Hypothalamus (tissue), 51 donors: Measurements from ENCODE around the gene SARDH.
"Not testable (repeated sequence)": the region's sequence is repeated elsewhere in the genome, so short reads cannot be mapped to it uniquely, and the experiment has no call there.

Source experiments
- DNase-seq, 51 donors: peaks; one replicate each; lab custom pipeline; 2025; lab: John Stamatoyannopoulos, UW

The SARDH gene

DNA sequence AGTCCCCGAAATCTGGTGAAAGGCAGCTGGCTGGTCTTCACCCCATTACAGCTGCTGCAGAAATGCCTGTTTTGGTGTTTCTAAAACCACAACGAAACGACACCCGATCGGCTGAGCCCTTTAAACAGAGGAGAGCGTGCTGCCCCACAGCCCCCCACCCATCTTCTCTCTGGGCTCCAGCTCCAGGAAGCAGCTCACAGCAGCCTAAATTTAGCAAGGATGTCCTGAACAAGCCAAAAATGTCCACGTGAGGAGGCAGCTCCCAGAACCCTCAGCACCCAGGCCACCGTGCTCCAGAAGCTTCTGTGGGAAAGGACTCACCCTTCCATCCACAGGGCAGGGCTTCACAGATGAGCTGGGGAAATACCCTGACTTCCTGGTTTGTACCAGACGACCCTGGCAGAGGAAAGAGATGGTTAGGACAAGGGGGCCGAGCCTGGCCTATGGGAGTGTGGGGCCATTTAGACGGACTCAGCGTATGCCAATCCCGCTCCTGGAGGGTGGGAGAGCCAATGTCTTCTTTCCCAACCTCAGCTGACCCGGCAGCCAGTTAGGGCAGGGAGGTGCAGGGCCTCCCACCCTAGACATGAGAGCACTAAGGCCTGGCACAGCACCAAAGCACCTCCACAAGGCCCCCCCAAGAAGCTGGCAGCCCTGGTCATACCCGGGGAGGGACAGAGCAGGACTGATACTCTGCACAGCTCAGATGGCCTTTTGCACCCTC, 39.1 kb upstream of the SARDH start:
- DNase-seq, result no peak

DNA sequence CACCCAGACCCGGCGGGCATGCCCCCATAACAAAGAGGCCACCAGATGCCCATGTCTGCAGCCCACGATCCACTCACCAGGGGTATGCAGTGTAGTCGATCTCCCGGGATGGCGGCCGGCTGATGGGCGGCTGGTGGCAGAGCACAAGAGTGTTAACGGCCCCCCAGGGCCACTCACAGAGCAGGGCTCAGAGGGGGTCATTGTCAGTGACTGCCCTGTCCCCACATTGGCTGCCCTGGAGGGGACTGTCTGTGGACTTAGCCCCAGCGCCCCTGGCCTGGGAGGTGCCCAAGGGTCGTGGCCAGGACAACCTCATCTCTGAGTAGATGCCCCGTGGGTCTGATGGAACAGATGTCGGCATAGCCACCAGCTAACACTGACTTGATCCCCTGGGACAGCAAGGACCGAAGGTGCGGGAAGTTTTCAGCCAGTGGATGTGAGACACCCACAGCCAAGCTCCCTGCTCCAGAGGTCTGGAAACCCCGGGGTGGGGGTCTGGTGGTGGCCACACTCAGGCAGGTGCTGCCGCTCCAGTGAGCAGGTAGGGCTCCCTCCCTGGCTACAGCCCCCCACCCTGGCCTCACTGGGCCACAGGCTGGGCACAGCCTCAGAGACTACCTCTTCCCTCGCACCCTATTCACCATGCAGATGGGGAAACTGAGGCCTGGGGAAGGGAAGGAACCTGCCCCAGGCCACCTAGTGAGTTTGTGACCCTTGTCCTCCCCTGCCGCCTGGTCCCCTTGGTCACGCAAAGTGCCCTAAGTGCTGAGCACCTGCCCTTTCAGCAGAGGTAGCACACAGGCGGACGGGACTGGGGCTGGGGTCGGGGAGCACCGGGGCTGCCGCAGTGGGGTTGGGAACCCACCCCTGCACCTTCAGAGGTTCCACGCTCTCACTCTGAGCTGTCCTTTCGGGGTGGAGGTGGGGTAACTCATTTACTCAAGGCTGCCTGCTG, 38.1 kb upstream of the SARDH start:
- no peak for DNase-seq

DNA sequence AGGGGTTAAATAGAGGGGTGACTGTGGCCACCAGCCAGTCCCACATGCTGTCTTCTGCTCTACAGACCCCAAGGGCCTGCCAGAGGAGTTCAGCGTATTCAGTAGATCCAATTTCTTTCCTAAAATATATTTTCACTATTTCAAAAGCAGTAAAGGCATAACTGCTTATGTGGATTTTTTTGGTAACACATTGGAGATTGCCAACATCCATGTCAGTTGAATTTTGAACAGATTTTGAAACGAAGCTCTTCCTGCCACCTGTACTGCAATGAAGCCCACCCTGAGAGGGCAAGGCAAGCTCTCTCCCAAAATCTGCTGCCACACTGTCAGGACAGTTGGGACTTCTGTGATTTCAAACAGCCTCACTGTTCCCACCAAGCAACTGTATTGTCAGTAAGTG, 37.1 kb upstream of the SARDH start:
- DNase-seq, result no peak

DNA sequence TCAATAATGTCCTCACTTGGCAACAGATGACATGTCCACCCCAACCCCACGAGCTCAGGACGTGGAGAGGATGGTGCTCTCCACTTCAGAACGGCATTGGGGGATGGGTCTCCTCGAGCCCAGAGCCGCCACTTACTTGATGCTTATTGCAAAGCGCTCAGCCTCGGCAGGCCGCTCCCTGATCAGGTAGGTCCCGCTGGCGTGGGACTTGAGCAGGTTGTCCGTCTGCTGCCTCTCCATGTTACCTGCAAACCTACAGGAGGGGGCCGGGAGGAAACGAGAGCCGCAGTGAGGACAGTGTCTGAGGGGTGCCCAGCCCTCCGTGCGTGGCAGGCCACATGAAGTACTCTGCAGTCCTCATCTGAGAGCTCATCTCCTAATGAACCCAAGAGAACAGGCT, 36.6 kb upstream of the SARDH start:
- DNase-seq, result no peak

DNA sequence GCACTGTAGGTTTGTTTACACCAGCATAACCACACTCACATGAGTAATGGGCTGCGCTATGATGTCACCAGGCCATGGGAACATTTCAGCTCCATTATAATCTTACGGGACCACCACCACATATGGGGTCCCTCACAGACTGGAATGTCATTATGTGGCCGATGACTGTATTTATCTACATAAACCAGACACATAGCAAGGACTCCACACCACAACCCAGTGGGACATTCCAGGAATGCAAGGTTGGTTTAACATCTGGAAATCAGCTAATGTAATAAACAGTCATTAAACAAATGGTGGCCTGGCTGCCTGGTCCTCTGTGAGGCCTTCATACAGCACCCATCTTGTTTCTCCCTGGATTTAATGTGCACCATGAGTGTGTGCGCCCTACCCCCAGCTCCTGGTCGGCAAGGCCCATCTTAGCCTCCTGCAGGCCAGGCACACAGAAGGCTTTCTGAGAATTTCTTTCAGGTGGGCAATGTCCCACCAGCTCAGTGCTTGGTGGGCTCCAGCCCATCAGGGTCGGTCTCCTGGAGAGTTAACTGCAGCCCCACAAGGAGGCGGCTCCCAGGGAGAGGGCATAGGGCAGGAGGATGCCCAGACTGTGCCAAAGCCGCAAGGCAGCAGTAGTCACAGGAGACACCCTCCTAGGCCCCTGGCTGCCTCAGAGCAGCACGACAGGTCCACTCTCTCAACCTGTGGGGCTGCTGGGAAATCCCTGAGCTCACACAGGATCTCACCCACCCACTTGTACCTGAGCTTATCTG, 35.9 kb upstream of the SARDH start:
- DNase-seq, result no peak

DNA sequence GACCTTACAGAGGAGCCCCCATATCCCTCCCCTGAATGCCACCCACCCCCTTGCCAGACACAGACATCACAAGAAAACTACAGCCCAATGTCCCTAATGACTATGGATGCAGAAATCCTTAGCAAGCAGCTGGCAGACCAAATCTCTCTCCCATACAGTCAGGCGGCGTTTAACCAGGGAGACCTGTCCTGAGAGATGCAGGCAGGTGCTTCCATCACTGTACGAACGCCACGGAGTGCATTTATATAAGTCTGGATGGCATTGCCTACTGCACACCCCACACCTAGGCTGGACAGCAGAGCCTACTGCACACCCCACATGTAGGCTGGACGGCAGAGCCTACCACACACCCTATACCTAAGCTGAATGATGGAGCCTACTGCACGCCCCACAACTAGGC, 34.4 kb upstream of the SARDH start:
- DNase-seq, result no peak

DNA sequence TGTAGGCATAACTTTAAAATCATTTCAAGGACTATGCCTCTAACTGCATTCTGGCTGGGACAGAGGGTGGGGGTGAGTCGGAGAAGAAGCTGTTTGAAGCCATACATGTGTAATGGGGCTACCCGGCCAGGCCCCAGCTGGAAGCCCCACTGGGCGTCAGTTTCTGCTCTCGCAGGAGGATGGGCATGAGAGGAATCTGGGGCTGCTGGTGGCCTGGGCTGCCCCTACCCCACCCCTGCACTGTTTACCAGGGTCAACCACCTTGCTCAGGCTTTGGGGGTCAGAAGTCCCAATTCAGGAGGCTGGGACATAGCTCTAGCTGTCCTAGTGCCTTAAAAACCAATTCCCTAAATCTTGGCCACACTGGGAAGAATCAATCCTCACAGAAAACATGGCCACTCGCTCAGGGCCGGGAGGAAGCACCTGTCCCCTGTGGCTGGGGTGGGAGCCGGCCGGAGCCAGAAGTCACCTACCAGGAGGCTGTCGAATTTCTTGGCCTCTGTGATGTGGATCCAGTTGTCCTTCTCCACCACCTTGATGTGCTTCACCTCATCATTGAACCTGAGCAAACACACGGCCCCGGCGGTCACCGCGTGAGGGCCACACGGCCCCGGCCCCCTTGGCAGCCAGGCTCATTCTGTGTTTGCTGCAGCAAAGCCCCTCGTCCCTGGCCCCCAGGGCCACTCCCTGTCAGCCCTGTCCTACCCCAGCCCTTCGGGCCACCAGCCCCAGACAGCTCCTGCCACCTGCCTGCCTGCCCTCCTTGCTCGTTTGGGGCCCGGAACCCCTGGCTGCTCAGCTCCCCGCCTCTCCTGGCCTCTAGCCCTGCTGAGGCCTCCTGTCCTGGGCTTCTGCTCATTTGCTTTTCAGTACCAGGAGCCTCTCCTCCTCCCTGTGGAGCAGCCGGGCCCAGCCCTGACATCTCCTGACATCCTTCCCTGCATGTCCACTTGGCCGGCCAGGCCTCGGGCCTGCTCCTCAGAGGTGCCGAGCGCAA, 33.6 kb upstream of the SARDH start:
- DNase-seq, result no peak

DNA sequence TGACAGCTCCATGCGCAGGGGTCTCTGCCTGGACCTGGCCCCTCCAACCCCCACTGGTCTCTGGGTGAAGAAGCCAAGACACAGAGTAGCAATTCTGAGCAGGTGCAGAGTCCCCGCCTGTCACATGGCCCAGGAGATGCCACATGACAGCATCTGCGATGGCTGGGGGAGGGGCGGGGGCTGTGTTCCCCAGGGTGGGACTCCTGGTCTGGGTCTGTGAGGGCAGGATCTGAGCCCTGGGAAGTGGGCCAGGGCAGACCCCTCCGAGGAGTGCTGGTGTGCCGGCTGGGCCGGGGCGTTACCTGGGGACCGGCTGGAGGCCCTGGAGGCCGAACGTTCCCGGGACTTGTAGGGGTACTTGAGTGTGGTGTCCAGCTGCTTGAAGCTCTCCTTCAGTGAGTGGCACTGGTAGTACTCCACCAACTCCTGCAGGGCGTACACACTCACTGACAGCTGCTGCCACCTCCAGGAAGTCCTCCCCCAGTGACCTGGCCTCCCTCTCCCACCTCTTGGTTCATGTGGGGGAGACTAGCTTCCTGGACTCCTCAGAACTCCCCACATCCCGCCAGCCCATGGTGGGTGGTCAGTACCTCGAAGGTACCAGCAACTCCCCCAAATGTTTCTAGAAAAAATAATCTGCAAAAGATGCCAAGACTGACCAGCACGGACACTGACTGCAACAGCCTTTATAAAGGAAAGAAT, 32.1 kb upstream of the SARDH start:
- no peak for DNase-seq

DNA sequence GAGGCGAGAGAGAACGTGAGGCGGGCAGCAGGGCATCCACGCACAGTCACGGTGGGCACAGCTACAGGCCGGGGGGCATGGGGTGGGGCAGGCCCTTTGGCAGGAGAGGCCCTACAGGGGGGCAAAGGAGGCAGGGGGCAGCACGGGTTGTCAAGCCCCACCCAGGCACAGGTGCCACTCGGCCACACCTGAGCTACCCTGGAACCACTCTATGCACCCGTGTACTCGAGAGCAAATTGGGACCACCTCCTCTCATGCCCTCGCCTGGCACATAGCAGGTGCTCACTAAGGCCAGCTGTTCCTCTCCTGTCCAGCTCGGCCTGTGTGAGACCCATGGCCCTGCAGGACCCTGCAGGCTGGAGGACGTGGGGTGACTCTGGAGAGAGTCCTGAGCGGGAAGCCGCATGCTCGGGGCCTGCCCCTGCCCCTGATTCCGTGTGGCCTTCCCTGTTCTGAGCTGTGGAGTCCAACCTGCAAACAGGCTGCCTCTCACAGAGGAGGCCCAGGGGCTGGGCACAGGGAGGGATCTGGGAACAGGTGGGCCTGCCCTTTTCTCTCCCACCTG, 31.4 kb upstream of the SARDH start:
- DNase-seq, result no peak

DNA sequence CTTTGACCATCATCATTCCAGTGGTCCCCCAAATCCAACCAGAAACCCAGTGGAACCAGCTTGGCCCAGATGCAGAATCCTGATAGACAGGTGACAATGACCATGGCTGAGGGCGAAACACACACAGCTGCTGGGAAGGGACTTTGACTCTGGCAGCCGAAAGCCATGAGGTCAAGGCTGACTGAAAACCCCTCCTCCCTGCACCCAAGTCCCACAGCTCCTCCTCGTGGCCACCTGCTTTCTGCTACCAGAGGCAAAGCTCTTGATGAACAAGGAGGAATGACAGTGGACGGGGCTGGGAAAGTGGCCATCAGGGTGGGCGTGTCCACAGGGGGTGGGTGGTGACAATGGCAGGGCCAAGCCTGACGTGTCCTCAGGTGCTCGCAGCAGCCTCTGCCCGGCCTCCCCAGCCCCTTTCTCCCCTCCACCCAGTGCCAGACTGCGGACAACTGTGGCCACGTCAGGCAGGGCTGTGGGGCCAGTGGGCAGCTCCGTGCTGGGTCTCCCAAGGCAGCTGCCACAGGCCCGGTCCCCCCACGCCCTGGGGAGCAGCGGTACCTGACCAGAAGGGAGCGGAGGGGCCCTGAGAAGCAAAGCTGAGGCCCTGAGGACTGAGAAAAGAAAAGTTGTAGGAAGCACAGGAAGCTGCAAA, 30.8 kb upstream of the SARDH start:
- no peak for DNase-seq

DNA sequence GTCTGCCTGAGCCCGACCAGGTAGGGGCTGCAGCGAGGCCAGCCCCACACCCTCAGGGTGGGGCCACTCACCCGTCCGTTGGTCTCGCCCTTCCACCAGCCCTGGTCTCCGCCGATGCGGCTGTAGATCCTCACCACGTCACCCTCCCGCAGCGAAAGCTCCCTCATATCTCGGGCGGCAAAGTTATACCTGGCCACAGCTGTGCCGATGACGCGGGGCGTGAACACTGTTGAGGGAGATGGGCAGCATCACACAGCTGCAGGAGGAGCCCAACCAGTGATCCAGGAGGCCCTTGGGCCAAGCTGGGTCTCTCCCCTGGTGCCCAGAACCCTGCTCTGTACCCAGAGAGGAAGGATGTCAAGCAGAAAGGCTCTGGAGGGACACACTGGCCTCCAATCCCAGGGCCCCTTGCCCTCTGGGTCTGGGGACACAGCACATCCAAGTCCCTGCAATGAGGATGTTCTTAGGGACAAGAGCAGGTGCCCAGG, 30.3 kb upstream of the SARDH start:
- DNase-seq, result no peak

DNA sequence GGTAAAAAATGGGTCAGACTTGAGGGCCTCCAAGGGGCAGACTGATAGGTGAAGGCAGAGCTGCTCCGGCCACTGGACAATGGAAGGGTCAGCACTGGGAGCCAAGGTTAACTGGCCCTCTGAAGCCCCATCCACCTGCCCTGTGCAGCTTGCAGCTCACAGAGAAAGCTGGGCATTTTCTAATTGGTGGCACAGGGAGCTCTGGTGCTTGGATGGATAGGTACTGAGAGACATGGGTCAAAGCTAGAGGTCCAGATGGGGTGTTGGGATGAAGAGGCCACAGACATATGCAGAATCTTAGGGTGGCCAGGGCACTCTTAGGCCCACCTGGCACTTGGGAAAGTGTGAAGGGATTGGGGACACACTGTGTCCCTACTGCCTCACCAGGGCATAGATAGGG, 29.5 kb upstream of the SARDH start:
- no peak for DNase-seq

DNA sequence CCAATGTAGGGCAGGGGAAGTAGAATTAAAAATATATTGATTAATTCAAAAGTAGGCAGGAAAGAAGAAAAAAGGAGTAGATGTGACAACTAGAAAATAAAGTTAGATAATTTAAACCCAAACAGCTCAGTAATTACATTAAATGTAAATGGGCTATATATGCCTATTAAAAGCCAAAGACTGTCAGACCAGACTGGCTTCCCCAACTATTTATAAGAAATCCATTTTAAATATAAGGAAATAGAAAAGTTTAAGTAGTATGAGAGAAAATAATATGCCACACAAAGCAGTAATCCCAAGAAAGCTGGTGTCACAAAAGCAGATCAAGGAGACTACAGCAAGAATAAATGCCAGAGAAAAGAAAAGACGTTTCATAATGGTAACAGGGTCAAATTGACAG, 28.9 kb upstream of the SARDH start:
- no peak for DNase-seq

DNA sequence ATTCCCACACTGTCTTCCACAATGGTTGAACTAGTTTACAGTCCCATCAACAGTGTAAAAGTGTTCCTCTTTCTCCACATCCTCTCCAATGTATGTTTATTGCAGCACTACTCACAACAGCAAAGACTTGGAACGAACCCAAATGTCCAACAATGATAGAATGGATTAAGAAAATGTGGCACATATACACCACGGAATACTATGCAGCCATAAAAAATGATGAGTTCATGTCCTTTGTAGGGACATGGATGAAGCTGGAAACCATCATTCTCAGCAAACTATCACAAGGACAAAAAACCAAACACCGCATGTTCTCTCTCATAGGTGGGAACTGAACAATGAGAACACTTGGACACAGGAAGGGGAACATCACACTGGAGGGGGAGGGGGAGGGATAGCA, 28.1 kb upstream of the SARDH start:
- not testable (repeated sequence) for DNase-seq

DNA sequence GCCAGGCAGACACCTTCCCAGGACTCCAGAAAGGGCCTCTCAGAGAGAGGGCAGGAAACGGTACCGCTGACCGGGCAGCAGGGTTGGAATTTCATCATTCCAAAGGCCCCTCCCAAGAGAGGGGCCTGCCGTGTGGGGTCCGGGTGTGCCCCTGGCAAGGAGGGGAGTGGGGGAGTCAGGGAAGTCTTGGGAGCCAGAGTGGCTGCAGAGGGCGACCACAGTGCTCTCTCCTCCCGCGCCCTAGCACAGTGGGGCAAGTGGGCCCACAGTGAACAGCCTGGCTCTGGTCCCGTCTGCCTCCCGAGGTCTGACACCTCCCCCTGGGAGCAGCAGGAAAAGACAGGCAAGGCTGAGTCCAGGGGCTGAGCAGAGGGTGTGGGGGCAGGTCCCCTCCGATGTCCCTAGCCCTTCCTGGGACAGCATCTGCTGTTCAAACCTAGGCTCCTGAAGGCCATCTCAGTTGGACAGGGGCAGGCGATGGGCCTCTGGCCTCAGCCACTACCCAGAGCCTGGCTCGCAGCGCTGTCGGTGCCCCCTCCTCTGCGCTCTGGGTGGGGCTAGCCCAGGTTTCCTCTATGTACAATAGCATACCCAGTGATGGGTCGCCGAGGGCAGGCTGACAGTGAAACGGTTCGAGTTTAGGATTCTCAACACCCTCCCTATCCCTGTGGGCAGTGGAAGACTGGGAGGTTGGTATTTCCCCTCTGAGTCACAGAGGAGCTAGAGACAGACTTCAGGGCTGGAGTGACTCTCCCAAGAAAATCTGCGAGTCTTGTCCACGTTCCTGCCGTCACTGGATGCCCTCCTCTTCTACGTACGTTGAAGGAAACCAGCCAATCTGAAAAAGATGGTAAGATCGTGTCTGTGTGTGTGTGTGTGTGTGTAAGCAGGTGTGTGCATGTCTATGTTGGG, 25.4 kb upstream of the SARDH start:
- no peak for DNase-seq

DNA sequence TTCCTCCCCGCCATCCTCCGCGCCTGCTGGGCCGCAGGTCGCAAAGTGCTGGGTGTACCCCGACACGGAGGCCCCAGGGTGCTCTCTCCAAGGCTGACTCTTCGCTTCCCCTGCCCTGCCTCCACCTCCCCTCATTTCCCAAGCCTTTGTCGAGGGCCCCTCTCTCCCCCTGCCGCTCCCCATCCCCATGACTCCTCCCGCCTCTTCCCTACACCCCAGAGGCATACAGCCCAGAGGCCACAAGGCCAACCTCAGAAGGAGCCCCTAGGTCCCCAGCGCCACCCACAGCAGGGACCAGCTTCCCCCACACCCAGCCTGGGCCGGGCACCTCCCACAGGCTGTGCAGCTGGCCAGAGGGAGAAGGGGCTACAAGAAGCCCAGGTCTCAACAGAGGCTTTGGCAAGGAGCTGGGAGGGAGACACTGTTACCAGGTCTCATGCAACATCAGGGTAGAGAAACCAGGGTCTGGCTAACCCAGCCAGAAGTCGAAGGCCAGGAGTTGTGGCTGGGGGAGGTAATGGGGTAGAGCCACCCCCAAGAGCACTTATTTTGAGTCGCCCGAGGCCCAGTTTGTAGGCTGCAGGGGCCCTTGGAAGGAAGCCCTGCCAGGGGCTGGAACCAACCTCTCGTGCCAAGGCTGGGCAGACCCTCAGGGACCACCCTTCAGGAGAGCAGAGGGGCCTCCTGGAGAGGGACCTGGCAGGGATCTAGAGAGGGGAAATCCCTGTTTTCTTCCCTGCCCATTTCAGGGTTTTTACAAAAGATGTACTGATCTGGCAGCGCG, 24.5 kb upstream of the SARDH start:
- no peak for DNase-seq
